ENCODE data around the gene RGS1. TPM values are rescaled to one million over a fixed set of nuclear protein-coding genes. Genes with fewer than 3 reads are reported as not detected.

The RGS1 gene
- total RNA-seq, 1 experiment from 2014 or later: 0.11 TPM

DNA sequence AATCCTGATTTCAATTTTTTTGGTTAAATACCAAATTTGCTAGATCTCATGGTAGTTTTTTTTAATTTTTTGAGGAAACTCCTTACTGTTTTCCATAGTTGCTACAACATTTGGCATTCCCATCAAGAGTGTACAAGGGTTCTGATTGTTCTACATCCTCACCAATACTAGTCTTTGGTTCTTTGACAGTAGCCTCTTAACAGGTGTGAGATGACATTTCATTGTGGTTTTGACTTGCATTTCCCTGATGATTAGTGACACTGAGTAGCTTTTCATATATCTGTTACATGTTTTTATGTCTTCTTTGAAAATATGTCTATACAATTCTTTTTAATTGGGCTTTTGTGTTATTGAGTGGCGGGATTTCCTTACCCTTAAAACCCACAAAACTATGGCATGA lies 39.5 kb downstream of the RGS1 start:
- no peak for DNase-seq (ENCODE audit: low read depth)

DNA sequence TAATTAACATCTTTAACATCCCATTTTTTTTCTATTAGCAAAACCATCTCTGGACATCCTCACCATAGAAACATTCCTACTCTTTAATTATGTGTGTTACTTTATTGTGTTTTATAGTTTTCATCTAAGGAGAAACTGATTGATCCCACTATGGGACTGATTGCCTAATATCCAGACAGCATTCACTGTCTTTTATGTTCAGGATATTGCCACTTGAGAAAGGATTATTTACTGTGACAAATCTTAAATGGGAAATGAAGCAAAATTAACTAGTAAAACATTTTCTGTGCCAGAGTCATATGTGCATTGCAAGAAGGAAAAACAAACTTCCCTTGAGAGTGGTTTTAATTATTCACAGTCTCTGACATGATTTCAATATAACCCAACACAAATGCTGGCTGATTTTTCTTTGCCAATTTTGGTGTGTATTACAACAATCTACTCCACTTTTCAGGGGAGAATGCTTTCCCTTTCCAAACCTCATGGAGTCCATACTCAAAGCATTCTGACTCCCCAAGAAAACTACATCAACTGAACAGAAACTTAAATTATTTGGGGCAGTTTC lies 44.6 kb downstream of the RGS1 start:
- no peak for DNase-seq (ENCODE audit: low read depth)

DNA sequence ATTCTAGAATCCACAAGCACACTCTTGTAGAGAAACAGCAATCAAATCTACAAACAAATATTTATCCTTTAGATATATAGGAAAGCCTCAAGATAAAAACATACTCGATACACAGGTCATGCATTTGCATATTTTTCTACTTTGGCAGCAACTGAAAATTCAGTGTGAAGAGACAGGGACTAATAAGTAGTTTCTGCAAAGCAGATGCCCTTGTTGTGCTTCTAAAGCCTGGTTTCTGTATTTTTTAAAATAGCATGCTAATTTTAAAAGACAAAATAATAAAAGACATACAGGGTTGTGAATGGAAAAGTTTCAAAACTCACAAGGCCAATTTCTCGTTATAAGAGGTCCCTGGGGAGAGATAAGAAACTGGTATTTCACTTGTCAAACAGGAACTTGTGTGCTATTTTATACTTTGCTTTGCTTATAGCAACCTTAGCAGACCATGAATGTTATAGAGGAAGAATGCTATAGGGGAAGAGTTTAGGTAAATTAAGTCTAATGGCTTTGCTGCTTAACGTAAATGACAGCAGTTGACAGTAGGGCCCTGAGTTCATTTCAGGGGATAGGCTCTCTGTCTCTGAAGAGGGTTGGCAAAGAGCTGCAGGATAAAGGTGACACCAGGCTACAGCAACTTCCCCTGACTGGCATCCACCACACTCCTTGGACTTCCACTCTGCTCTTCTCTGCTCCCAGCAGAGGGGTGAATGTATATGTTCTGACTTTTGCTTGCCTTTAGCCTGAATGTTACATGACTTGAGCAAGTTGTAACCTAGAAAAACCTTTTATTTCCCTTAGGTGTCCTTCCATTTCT lies 51.0 kb downstream of the RGS1 start:
- DNase-seq (ENCODE audit: low read depth): no peak

DNA sequence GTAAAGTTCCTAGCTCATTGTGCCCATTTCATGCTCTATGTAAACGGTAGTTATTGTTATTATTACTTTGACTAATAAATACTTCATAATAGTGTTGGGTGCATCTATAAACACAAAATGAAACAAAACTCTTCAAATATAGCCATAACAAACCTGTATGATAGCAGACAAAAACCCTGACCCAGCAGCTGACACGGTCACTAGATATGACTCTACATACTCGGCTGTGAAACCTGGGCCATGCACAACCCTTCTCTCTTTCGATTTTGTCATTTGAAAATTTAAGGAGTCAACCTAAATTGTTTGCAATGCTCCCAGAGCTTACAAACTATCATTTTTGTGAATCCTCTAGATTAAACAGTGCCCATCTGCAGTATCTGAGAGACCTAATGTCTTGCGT lies 52.3 kb downstream of the RGS1 start:
- DNase-seq (ENCODE audit: low read depth): no peak

DNA sequence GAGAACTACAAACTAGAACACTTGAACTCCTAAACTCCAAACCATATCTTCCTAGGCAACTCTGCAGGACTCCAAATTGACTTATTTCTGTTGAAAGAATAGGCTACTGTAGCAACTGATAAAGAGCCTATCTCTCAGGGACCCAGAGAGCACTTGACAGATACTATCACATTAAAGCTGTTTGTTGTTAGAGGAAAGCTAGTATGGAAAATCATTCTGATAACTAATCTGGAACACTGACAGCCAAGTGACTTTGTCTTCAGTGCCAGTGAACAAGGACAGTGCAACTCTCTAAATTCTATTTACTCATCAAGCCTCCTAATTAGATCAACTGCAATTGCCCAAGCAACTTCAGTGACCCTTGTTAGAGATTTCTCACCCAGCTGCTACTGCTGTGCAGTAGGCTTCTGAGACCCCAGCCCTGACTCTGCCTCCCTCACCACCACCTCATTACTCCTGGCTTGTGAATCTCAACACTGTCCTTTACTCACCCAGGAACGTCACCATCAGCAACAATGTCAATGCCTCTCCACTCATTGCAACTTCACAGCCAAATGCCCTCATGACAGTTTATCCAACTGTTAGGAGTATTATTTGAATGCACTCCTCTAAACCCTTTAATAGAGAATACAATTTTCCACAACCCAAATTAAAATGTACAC lies 53.0 kb downstream of the RGS1 start:
- DNase-seq (ENCODE audit: low read depth): no peak

DNA sequence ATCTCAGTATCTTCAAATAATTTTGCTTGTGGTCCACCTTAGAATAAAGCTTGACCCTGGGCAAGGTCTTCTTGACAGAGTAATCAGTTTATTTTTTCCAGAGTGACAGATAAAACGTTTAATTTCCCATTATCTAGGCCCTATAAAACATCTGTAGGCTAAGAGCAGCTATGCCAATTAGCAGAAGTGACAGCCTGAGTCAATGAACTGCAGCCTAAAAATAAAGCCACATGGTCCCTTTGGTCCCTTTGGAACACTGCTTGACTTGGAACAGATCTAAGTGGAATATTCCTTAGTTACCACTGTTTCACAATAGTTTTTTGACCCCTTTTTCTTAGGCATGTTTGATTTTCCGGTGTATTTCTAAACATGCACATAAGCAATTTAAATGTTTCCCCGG lies 54.0 kb downstream of the RGS1 start:
- no peak for DNase-seq (ENCODE audit: low read depth)

Other genes starting within 250 kb of the RGS1 start
- not detected in 2 replicates for gene RGS13, start 60.4 kb downstream of the RGS1 start, total RNA-seq (2014; rRNA removed)
- gene RGS2, start 233.3 kb downstream of the RGS1 start, total RNA-seq (2014; rRNA removed): 21.1 and 21.2 TPM in 2 replicates